ENCODE measurements around the gene HIVEP3.

The HIVEP3 gene

DNA sequence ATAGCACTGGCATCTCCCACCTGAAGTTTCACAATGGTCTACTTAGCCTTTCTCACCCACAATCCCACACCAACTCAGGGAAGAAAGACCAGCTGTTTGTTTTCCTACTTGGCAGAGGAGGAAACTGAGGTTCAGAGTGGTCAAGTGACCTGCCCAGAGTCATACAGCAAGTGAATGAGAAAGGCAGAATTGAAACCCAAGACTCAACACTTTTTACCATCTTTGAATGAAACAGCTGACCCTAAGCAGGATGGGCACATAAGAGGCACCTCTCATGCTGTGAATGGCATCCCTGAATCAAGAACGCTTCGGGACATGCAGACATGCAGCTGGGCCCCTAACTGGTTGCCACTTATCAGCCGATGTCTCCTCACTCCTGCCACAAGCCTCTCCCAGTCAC is 193.8 kb downstream of the HIVEP3 start:
- Histone ChIP-seq H3K27me3 (ENCODE audit: insufficient read depth, poor library complexity, severe bottlenecking) (no peaks in the 10 kb centered on the region), H3K4me3 (replicated peaks; ENCODE audit: insufficient read depth, low read length) (no peak overlapping the region), H3K27ac (replicated peaks) (no peak overlapping the region)
- TF ChIP-seq, protein P1, sequence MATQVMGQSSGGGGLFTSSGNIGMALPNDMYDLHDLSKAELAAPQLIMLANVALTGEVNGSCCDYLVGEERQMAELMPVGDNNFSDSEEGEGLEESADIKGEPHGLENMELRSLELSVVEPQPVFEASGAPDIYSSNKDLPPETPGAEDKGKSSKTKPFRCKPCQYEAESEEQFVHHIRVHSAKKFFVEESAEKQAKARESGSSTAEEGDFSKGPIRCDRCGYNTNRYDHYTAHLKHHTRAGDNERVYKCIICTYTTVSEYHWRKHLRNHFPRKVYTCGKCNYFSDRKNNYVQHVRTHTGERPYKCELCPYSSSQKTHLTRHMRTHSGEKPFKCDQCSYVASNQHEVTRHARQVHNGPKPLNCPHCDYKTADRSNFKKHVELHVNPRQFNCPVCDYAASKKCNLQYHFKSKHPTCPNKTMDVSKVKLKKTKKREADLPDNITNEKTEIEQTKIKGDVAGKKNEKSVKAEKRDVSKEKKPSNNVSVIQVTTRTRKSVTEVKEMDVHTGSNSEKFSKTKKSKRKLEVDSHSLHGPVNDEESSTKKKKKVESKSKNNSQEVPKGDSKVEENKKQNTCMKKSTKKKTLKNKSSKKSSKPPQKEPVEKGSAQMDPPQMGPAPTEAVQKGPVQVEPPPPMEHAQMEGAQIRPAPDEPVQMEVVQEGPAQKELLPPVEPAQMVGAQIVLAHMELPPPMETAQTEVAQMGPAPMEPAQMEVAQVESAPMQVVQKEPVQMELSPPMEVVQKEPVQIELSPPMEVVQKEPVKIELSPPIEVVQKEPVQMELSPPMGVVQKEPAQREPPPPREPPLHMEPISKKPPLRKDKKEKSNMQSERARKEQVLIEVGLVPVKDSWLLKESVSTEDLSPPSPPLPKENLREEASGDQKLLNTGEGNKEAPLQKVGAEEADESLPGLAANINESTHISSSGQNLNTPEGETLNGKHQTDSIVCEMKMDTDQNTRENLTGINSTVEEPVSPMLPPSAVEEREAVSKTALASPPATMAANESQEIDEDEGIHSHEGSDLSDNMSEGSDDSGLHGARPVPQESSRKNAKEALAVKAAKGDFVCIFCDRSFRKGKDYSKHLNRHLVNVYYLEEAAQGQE (IDR thresholded peaks at IDR 0.05; ENCODE audit: insufficient replicate concordance, low read depth): no peak
- TF ChIP-seq POLR2AphosphoS5 (IDR thresholded peaks at IDR 0.05; ENCODE audit: low read depth) (no peak), GABPA (IDR thresholded peaks at IDR 0.05; ENCODE audit: low read depth) (no peak), SPI1 (IDR thresholded peaks at IDR 0.05; ENCODE audit: borderline replicate concordance, low read depth) (no peak)
- TF ChIP-seq, protein P2, sequence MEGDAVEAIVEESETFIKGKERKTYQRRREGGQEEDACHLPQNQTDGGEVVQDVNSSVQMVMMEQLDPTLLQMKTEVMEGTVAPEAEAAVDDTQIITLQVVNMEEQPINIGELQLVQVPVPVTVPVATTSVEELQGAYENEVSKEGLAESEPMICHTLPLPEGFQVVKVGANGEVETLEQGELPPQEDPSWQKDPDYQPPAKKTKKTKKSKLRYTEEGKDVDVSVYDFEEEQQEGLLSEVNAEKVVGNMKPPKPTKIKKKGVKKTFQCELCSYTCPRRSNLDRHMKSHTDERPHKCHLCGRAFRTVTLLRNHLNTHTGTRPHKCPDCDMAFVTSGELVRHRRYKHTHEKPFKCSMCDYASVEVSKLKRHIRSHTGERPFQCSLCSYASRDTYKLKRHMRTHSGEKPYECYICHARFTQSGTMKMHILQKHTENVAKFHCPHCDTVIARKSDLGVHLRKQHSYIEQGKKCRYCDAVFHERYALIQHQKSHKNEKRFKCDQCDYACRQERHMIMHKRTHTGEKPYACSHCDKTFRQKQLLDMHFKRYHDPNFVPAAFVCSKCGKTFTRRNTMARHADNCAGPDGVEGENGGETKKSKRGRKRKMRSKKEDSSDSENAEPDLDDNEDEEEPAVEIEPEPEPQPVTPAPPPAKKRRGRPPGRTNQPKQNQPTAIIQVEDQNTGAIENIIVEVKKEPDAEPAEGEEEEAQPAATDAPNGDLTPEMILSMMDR (IDR thresholded peaks at IDR 0.05; ENCODE audit: insufficient read depth, low read length): no peak
- DNase-seq (ENCODE audit: low read depth in 1 of 2, low spot score in 1 of 2): no peak

DNA sequence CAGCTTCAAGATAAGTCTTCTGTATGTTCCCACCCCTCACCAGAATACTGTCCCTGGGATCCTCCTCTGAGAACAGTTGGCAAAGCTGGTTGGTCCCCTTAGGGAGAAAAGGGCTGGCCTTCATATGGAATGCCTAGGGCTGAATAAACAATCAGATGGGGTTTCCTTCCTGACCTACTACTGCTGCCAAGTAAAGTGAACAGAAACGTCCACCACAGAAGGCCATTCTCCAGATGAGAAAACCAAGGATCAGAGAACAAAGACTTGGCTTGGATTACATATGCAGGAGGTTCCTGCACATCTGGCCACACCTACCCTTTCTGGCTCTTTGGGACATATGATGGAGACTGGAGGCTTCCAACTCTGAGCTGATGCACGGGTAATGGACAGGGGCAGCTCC is 194.5 kb downstream of the HIVEP3 start:
- no peaks in the 10 kb centered on the region for H3K27me3 ChIP-seq (ENCODE audit: insufficient read depth, poor library complexity, severe bottlenecking)
- H3K27ac ChIP-seq (replicated peaks): no peak overlapping the region
- H3K4me3 ChIP-seq (replicated peaks; ENCODE audit: insufficient read depth, low read length): no peak overlapping the region
- TF ChIP-seq, protein P2 (IDR thresholded peaks at IDR 0.05; ENCODE audit: insufficient read depth, low read length): no peak
- no peak for TF ChIP-seq GABPA (IDR thresholded peaks at IDR 0.05; ENCODE audit: low read depth)
- no peak for DNase-seq (ENCODE audit: low read depth in 1 of 2, low spot score in 1 of 2)

DNA sequence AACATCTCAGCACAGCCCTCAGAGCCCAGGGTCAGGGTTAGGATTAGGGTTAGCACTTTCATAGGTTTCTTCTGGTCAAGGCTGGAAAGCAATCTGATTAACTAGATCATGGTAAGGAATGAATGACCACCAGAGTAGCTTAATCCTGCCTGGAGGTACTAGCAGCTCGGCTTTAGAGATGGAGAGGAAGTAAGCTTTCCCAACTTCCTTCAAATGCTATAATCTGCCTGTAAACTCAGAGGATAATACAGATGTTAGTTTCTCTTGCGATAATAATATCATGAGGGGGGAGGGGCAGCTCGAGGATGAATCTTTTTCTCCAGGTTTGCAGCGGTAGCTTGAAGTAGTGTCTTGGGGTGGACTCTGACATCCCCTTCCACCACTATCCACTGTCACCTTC is 194.9 kb downstream of the HIVEP3 start:
- peak in 1 of 2 experiments; percentile 19 for DNase-seq (ENCODE audit: low read depth in 1 of 2, low spot score in 1 of 2)
- Histone ChIP-seq H3K4me3 (replicated peaks; ENCODE audit: insufficient read depth, low read length) (no peak overlapping the region), H3K27ac (replicated peaks) (no peak overlapping the region), H3K27me3 (ENCODE audit: insufficient read depth, poor library complexity, severe bottlenecking) (no peaks in the 10 kb centered on the region)
- no peak for TF ChIP-seq GABPA (IDR thresholded peaks at IDR 0.05; ENCODE audit: low read depth)
- TF ChIP-seq, protein P1 (IDR thresholded peaks at IDR 0.05; ENCODE audit: insufficient replicate concordance, low read depth): no peak
- no peak for TF ChIP-seq POLR2AphosphoS5 (IDR thresholded peaks at IDR 0.05; ENCODE audit: low read depth)
- TF ChIP-seq, protein P2 (IDR thresholded peaks at IDR 0.05; ENCODE audit: insufficient read depth, low read length): no peak
- peak; percentile 36; the same call in 1 of the 2 replicates for TF ChIP-seq SPI1 (IDR thresholded peaks at IDR 0.05; ENCODE audit: borderline replicate concordance, low read depth)

DNA sequence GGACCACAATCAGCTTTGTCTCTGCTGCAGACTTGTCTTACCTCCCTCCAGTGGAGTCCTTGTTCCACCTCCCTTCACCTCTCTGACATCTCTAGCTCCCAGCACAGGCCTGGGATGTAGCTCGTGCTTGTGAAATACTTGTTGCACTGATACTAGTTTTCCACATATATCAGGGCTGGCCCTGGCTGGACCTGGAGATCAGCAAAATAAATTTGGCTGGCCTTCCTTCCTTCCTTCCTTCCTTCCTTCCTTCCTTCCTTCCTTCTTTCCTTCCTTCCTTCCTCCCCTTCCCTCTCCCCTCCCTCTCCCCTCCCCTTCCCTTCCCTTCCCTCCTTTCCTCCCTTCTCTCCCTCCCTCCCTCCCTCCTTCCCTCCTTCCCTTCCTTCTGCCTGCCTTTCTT is 196.5 kb downstream of the HIVEP3 start:
- TF ChIP-seq, protein P2 (IDR thresholded peaks at IDR 0.05; ENCODE audit: insufficient read depth, low read length): no peak
- TF ChIP-seq POLR2AphosphoS5 (IDR thresholded peaks at IDR 0.05; ENCODE audit: low read depth) (no peak), GABPA (IDR thresholded peaks at IDR 0.05; ENCODE audit: low read depth) (no peak), SPI1 (IDR thresholded peaks at IDR 0.05; ENCODE audit: borderline replicate concordance, low read depth) (no peak)
- TF ChIP-seq, protein P1 (IDR thresholded peaks at IDR 0.05; ENCODE audit: insufficient replicate concordance, low read depth): no peak
- DNase-seq (ENCODE audit: low read depth in 1 of 2, low spot score in 1 of 2): no peak
- Histone ChIP-seq H3K27me3 (ENCODE audit: insufficient read depth, poor library complexity, severe bottlenecking) (no peaks in the 10 kb centered on the region), H3K27ac (replicated peaks) (no peak overlapping the region), H3K4me3 (replicated peaks; ENCODE audit: insufficient read depth, low read length) (no peak overlapping the region)
